ENCODE data around the gene B3GNT3.

The B3GNT3 gene

DNA sequence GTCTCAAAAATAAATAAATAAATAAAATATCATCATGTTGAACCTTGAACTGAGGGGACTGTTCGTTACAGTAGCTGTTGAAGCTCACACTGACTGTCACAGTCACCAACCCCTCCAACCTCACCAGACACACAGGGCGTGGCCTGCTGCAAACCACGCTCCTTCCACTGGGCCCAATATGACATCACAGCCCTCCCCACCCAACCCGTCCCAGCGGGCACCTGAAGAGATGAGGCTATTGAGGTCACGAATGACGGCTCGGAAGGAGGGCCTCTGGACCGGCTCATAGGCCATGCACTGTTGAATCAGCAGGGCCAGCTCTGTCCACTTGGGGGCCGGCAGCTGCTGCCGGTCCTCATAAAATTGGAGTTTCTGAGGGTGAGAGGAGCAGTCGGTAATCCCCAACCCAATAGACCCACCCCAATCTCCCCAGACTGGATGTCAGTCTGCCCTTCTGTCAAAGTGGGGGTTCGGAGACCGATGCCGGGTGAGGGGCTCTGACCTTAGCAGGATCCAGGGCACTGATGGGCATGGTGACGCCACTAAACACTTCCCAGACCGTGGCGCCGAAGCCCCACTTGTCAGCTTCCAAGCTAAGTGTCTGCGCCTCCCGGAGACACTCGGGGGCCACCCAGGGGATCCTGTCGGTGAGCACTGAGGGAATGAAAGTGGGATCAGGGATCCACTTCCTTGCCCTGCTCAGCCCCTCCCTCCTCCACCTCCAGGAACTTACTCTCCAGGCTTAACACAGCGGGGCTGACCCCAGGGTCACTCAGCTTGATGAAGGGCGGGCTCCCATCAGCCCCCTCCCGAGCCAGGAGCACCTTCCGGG is 39.6 kb downstream of the B3GNT3 start:
- no peak for DNase-seq (ENCODE audit: low read depth)

DNA sequence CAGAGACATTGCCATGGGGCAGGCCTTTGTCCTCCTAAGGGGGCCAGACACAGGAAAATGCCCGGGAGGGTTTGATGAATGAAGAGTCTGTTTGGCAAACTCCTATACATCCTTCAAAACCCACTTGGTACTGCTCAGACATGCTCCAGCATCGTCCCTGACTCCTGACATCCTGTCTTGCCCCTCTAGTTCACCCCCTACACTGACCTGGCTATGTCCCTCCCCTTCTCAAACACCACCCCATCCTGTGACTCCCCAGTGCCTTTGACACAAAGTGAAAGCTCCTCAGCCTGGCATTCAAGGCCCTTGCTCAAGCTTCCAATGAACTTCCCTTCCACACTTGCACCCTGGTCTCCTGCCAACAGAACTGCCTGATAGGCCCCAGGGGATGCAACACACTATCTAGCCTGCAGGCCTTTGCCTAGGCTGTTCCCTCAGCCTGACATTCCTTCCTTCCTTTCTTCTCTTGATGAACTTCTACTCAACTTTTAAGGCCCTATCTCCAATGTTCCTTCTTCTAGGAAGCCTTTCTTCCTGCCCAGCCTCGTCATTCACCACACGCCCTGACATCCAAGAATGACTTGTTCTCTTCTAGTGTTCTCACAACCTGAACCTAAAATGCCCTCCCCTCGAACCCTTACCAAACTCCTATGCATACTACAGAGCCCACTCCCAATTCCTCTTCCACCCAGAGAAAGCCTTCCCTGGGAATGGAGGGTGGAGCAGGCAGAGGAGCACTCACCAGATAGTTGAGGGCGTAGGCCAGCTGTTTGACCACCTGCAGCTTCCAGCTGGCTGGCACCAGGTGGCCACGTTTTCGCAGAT is 40.5 kb downstream of the B3GNT3 start:
- DNase-seq (ENCODE audit: low read depth): no peak

GRCh38 chr19:17836530-17836929 is 41.6 kb downstream of the B3GNT3 start:
- no peak for DNase-seq (ENCODE audit: low read depth)

- no peak for DNase-seq (ENCODE audit: low read depth)
These were observed 43.0 kb downstream of the B3GNT3 start for GRCh38 chr19:17837972-17838371.

- DNase-seq (ENCODE audit: low read depth): no peak
These were observed 45.1 kb downstream of the B3GNT3 start for GRCh38 chr19:17840019-17840418.

DNA sequence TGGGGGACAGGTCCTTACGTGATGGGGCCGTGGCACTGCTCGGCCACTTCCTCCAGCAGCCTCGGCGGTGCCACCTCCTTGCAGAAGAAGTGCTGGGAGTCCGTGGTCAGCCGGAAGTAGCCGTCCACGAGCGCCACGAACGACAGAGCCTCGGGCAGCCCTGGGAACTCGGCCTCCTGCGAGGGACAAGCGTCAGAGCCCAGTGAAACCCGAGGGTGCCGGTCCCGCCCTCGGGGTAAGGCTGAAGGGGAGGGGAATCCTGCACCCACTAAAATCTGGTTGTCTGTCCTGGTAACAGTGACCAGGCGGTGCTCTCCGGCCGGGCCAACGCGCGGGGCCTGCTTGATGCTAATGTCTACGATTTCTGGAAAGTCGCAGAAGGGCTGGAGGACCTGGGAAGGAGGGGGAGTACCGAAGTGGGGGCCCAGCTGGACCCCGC is 46.5 kb downstream of the B3GNT3 start:
- DNase-seq (ENCODE audit: low read depth): no peak

DNA sequence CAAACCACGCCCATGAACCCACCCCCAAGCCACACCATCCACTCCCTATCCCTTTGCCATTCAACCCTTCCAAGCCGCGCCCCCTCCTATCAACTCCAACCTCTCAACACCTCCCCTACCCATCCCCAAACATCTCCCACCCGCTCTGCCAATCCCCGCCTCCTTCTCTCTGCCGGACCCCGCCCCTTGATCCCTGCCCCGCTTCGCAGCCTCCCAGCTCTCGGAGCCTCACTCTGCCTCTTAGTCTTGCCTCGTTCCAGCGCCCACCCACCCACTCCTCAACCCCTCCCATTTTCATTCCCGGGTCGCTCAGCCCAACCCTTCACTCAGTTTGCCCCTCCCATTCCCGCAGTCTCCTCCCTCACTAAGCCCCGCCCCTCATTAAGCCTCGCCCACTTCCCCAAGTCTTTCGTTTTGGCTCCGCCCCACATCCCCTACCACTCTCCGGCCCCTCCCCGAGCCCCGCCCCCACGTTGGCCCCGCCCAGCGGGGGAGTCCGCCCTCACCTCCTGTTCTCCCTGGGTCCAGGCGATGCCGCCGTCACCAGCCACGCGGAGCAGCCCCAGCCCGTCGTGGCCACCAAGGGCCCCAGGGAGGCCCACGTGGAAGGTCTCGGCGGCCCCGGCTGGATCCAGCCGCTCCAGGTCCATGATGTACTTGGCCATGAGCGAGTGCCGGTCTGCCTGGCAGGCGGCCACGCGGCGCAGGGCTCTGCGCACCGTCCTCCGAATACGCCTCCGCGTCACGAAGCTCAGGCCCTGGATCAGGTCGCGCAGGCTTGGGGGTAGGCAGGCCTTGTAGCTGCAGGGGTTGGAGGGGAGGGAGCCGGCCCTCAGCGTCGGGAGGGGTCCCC is 47.1 kb downstream of the B3GNT3 start:
- DNase-seq (ENCODE audit: low read depth): peak; percentile 53

DNA sequence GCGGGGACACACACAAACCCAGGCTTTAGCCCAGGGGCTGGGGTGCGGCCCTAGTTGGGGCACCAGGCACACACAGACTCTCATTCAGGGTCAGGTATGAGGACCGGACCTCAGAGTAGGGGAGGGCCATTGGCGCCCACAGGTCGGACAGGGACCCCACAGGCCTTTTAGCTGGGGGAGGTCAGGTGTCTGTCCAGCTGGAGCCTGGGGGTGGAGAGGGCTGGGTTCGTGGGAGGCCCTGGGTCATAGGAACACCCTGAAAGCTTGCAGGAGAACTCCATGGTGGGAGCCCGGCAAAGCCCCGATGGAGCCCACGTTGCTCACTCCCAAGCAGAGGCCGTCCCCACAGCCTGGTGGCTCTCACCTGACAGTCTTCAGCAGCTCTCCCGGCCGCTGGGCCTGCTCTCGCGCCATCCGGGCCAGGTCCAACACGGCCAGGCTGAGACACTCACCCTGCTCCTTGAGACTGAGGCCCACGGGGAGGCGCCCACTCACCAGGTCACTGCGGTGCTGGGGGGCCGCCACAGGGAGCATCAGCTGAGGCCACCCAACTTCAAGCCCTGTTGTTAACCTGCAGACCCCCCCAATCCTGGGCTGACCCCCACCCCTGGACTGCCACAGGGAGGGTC is 47.8 kb downstream of the B3GNT3 start:
- DNase-seq (ENCODE audit: low read depth): no peak

DNA sequence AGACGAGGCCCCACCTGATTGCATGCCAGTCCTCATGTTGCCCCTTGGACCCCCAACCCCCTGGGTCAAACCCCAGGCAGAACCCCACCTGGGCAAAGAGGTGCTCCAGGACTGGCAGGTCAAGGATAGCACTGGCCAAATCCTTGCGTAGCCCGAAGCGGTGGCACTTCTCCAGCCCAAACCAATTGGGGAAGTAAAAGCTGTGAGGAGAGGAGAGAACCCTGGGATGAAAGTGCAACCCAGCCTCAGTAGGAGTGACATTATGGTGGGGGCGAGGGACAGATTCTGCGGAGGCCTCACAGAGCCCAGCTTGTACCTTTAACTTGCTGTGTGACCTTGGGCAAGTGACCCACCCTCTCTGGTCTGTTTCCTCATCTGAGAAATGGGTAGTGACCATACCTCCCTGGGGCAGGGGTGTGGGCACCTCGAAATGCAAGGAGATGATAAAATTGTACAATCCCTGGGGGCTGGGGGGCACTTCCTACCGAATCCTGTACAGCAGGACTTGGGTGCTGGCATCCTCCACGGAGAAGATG is 48.4 kb downstream of the B3GNT3 start:
- no peak for DNase-seq (ENCODE audit: low read depth)

DNA sequence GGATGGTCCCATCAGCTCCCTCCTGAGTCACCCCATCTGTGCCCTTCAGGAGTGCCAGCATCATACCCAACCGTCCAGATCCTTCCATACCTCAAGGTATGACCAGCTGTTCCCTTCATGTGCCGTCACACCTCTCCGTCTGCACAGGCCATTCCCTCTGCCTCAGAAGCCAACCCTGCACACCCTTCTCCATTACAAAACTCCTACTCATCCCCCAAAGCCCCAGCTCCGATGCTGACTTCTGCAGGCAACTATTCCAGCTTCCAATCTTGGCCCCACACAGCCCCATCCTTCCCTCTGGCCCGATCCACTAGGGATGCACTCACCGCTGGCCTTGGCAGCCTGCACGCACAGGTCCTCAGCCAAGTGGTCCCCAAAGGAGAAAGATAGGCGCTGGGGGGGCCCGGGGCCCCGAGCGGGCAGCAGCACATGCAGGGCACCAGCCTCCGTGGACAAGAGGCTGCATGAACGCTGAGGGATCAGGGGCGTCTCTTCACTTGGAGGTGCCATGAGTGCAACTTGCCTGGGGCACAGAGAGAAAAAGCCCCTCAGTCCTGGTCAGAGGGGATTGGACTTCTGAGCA is 49.1 kb downstream of the B3GNT3 start:
- no peak for DNase-seq (ENCODE audit: low read depth)

DNA sequence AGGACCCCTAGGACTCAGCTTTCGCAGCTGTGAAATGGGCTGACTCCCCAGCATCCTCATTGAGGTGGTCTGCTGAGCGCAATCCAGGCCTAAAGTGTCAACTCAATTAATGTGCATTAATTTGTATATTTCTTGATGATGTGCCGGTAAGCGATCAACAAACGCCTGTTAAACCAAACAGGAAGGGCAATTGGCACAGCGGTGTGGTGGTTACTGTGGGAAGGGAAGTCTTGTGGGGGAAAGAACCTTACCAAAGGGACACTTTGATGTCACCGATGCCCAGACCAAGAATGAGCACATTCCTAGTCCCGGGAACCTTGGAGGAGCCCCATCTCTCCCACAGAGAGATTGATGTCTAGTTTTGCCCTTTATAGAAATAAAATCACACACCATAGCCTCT is 51.2 kb downstream of the B3GNT3 start:
- no peak for DNase-seq (ENCODE audit: low read depth)

GRCh38 chr19:17847538-17848366 is 52.8 kb downstream of the B3GNT3 start, which contains the start of gene JAK3:
Gene JAK3 (minus strand): TSS chr19:17847982. CDS start chr19:17844417, 3,565 bp downstream.
- DNase-seq (ENCODE audit: low read depth): peak; percentile 87

GRCh38 chr19:17848595-17849292 is 53.8 kb downstream of the B3GNT3 start:
- no peak for DNase-seq (ENCODE audit: low read depth)

GRCh38 chr19:17854061-17854460 is 59.1 kb downstream of the B3GNT3 start:
- DNase-seq (ENCODE audit: low read depth): no peak

- DNase-seq (ENCODE audit: low read depth): peak; percentile 82
These were observed 60.6 kb downstream of the B3GNT3 start for GRCh38 chr19:17855280-17856152.

DNA sequence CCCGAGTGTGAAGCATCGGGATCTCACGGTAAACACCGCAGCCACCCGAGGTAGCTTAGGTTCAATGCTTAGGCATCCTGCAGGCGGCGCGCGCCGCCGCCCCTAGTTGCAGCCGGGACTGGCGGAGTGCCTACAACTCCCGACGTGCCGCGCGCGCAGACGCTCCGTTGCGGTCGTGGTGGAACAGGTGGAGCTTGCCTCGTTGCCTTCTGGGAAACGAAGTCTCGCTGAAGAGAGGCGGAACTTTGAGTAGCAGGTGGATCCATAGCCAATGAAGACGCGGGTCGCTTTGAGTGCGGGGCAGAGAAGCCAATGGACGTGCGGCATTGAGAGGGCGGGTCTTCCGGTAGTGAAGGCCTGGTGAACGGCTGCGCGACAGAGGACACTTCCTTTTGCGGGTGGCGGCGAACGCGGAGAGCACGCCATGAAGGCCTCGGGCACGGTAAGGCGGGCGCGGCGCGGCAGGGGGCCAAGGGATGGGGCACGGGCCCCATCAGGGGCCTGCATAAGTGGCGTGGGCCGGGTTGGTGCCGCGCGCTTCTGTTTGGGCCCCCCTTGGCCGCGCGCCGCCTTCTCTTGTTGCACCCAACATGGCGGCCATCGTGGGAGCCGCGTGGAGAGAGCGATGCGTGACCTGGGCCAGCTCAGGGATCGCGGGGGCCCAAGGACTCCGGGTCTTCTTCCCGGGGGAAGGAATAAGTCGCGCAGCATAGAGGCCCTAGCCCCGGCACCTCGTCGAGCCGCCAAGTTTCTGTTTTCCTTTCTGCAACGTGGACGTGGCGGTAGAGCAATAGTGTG is 64.8 kb downstream of the B3GNT3 start, which contains the start of gene RPL18A:
Gene RPL18A, plus strand, starts transcription at position 378 of the 798 bp plus-strand sequence. Its CDS starts 47 bp downstream, at position 425.
- peak; percentile 99 for DNase-seq (ENCODE audit: low read depth)

DNA sequence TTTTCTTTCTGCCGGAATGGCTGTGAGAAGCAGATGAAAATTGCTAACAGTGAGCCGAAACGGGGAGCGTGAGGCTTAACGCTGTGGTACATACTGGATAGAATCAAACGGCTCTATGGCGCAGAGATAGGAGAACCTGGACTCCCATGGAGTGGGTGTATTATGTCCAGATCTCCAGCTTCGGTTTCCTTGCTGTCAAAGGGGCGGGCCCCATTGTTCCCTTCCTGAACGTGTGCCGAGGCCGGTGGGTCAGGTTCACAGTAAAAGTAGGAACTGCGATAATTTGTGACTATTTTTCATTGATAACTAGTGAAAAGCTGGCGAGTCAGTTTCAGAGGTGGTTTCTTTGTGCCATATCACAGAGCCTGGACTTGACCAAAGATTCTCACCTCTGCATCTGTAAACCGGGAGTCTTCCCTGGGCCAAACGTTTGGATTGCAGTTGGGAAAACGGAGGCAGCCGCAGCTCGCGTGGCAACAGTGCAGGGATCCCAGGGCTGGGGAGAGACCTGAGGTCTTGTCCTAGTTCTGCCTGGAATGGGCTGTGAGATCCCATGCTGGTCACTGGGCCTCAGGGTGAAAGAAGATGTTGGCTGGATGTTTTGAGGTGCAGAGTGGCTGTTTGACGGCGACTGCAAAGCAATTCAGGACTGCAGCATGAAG is 65.5 kb downstream of the B3GNT3 start:
- no peak for DNase-seq (ENCODE audit: low read depth)
